ENCODE measurements around the gene LDLRAD3.

DNA sequence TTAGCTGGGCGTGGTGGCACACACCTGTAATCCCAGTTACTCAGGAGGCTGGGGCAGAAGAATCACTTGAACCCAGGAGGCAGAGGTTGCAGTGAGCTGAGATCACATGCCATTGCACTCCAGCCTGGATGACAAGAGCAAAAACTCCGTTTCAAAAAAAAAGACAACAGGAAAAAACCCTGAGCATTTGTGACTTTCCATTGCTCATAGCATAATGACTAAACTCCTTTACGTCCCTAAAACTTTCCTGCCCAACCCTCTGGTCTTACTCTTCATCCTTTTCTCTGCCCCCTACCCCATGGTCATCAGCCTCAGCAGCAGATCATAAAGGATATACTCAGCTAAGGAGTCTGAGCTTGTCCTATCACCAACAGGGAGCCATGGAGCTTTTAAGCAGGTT, 6.8 kb upstream of the LDLRAD3 start:
- TF ChIP-seq CTCF (IDR thresholded peaks at IDR 0.05) (no peak), POLR2A (IDR thresholded peaks at IDR 0.05) (no peak)
